SJCRH30 (cell line): ENCODE results near the gene ACTA1. TPM values are rescaled to one million over a fixed set of nuclear protein-coding genes. Genes with fewer than 3 reads are reported as not detected.
"Not testable (repeated sequence)": the region's sequence is repeated elsewhere in the genome, so short reads cannot be mapped to it uniquely, and the experiment has no call there.

ENCODE experiments used
- DNase-seq, 2 experiments: peaks; one replicate each; pipeline ENCODE4 v3.0.0-alpha.2; 2015 to 2020
- H3K27ac ChIP-seq: fragments of 250-450 bp; sonication (Bioruptor Pico); 2 replicates; pipeline ENCODE4 v1.5.1; 2020; ENCODE audit warnings: mild to moderate bottlenecking, moderate library complexity
- H3K27me3 ChIP-seq: fragments of 250-450 bp; sonication (Bioruptor Pico); 2 replicates; pipeline ENCODE4 v1.5.1; 2020; ENCODE audit warnings: mild to moderate bottlenecking, moderate library complexity
- H3K36me3 ChIP-seq: fragments of 250-450 bp; sonication (Bioruptor Pico); 2 replicates; pipeline ENCODE4 v1.5.1; 2020; ENCODE audit warnings: mild to moderate bottlenecking, moderate library complexity
- H3K4me1 ChIP-seq: fragments of 250-450 bp; sonication (Bioruptor Pico); 2 replicates; pipeline ENCODE4 v1.5.1; 2020; ENCODE audit warnings: mild to moderate bottlenecking, moderate library complexity
- H3K4me3 ChIP-seq: fragments of 250-450 bp; sonication (Bioruptor Pico); 2 replicates; pipeline ENCODE4 v1.5.1; 2020; ENCODE audit warnings: mild to moderate bottlenecking, moderate library complexity
- H3K9me3 ChIP-seq: fragments of 250-450 bp; sonication (Bioruptor Pico); replicated peaks from 2 replicates; pipeline ENCODE4 v1.5.1; 2020; ENCODE audit warnings: mild to moderate bottlenecking, moderate library complexity
- total RNA-seq: library from RNA; depleted of rRNA; stranded (reverse); fragments of >200 nt; shearing (Covaris generic); gene quantifications from 2 replicates; pipeline ENCODE4 v1.2.3, GENCODE V29; 2014; rRNA removed

ACTA1 gene
- total RNA-seq = 0.15 and 0.93 TPM in 2 replicates

DNA sequence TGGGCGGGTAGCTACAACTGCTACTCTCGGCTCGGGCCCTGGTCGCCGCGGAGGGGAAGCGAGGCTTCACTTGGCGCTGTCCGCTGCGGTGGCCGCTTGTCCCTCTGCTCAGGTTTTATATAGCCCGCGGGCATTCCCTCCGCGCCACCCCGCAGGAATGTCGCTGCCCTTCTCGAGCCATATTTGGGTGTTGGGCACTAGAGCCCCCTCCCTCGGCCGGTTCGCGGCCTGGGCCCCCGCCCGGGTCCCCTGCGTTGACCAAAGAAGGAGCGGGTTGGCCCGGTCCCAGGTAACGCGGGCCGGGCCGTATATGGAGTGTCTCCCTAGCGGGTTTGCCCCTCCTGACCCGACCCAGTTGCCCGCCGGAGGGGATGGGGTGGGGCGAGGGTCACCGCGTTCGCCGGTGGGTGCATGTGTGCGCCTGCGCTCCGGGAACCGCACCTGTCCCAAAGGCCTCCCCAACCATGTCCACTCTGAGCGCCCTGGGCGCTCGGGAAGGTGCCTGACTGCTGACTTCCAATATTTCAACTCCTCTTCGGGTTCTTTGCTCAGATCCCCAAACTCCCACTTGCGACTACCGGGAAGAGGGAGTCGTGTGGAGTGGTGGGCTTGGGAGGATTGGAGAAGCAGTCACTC lies at the start of gene ACTA1:
Gene ACTA1 (minus strand): TSS at position 90 of the 636 bp plus-strand sequence. CDS start 979 bp downstream, outside the sequence.
- H3K36me3 ChIP-seq = no peaks in the 10 kb centered on the region
- DNase-seq = peak; percentile 27 to 31
- H3K27me3 ChIP-seq = no peaks in the 10 kb centered on the region
- H3K4me1 ChIP-seq = peaks cover 19% of the 10 kb centered on the region
- no peaks in the 10 kb centered on the region for H3K9me3 ChIP-seq
- H3K4me3 ChIP-seq = peak within 1 kb of the TSS; percentile 56
- peak within 1 kb of the TSS; percentile 86 for H3K27ac ChIP-seq

DNA sequence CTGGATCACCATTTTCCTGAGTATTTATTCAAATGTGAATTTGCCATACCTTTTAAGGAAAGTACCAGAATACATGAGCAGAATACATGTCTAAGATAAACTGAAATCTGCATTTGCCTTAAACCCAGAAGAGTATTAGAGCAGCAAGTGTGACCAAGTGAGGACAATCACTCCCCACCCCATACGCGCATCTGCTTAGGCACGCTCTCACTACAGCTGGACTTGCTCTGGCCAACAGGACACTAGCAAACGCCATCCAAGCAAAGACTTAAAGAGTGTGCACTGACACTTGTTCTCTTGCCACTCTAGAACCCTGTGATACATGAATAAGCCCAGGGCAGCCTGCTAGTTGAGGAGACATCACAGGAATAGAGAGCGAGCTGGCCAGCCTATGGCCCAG lies 48.6 kb upstream of the ACTA1 start:
- no peak for DNase-seq
- Histone ChIP-seq H3K9me3 (no peaks in the 10 kb centered on the region), H3K4me3 (no peak overlapping the region), H3K4me1 (no peaks in the 10 kb centered on the region), H3K27me3 (no peaks in the 10 kb centered on the region), H3K36me3 (peaks cover 40% of the 10 kb centered on the region), H3K27ac (no peak overlapping the region)

DNA sequence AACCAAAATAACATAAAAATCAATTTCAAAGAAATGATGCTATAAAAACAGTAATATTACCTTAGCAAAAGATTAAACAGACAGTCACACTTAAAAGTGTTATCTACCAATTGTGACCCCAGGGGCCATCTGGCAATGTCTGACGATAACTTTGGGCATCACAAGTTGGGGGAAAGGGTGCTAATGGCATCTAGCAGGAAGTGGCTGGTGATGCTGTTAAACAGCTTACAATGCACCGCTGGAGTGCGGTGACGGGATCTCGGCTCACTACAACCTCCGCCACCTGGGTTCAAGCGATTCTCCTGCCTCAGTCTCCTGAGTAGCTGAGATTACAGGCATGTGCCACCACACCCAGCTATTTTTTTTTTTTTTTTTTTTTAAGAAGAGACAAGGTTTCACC lies 46.6 kb upstream of the ACTA1 start:
- Histone ChIP-seq H3K27me3 (no peaks in the 10 kb centered on the region), H3K9me3 (no peaks in the 10 kb centered on the region), H3K27ac (no peak overlapping the region), H3K4me1 (no peaks in the 10 kb centered on the region), H3K4me3 (no peak overlapping the region), H3K36me3 (peaks cover 38% of the 10 kb centered on the region)
- DNase-seq = no peak

DNA sequence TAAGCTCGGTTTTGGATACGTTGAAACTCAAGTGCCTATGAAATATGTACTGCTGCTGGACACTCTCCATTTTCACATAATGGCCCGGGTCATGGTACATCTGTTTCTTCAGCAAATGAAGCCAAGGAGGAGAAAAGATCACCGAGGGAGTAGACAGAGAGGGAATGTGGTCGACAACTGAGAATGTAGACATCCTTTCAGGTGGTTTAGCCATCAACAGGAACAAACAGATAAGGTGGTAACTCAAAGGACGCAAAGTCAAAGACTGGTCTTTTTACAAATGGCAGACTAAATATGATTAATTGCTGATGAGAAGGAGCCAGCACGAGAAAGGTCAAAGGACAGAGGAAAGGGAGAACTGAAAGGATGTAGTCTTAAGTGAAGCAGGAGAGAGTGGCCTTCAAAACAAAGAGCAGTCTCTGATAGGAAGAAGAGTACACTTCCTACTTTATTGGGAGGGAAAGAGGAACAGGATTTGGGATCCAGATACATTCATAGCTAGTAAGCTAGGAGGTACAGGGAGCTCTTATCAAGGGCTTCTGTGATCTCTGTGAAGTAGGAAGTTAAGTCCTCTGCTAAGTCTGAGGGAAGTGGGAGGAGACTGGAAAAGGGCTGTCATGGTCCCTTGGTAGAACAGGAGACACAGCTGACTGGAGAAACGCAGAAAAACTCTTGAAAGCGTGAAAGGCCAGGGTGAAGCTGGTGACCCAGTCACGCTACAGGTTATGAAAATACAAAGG lies 45.9 kb upstream of the ACTA1 start:
- Histone ChIP-seq H3K27me3 (no peaks in the 10 kb centered on the region), H3K4me1 (no peaks in the 10 kb centered on the region), H3K4me3 (no peak overlapping the region), H3K9me3 (no peaks in the 10 kb centered on the region), H3K27ac (no peak overlapping the region), H3K36me3 (peaks cover 40% of the 10 kb centered on the region)
- no peak for DNase-seq

DNA sequence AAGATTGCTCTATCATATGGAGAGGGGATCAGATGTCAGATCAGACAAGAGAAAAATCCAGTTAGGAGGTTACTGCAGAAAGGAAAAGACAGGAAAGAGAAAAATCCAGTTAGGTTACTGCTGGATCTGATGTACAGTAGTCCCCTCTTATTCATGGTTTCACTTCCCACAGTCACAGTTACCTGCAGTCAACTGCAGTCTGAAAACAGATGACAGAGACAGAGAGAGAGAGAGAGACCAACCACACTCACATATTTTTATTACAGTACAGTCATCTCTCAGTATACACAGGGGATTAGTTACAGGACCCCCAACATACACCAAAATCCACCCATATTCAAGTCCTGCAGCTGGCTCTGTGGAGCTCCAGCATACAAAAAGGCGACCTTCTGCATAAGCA lies 45.0 kb upstream of the ACTA1 start:
- peaks cover 40% of the 10 kb centered on the region for H3K36me3 ChIP-seq
- no peaks in the 10 kb centered on the region for H3K9me3 ChIP-seq
- no peak overlapping the region for H3K4me3 ChIP-seq
- H3K4me1 ChIP-seq = no peaks in the 10 kb centered on the region
- no peaks in the 10 kb centered on the region for H3K27me3 ChIP-seq
- no peak overlapping the region for H3K27ac ChIP-seq
- DNase-seq = no peak

DNA sequence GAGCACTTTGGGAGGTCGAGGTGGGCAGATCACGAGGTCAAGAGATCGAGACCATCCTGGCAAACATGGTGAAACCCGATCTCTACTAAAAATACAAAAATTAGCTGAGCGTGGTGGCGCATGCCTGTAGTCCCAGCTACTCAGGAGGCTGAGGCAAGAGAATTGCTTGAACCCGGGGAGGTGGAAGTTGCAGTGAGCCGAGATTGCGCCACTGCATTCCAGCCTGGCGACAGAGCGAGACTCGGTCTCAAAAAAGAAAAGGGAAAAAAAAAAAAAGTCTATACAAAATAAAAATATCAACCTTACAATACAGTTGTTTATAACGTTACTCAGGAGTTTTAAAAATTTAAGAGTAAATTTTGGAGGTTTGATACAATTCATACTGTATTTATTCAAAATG lies 42.0 kb upstream of the ACTA1 start:
- DNase-seq, H3K27ac ChIP-seq, H3K27me3 ChIP-seq, H3K9me3 ChIP-seq, H3K4me1 ChIP-seq, H3K4me3 ChIP-seq: not testable (repeated sequence)
- peaks cover 27% of the 10 kb centered on the region for H3K36me3 ChIP-seq

DNA sequence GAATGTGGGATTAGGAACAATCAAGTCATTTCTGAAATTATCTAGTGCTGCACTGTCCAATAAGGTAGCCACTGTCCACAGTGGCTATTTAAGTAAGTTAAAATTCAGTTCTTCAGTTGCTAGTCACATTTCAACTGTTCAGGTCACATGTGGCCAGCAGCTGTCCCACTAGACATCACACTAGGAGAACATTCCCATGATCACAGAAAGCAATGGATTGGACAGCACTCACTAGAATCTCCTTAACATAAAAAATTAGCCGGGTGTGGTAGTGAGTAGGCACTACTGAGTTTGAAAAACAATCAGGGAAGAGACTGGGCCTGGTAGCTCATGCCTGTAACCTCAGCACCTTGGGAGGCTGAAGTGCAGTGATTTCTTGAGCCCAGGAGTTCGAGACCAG lies 40.6 kb upstream of the ACTA1 start:
- Histone ChIP-seq H3K4me3 (no peak overlapping the region), H3K27ac (no peak overlapping the region), H3K9me3 (no peaks in the 10 kb centered on the region), H3K4me1 (no peaks in the 10 kb centered on the region), H3K36me3 (peaks cover 34% of the 10 kb centered on the region), H3K27me3 (no peaks in the 10 kb centered on the region)
- no peak for DNase-seq

DNA sequence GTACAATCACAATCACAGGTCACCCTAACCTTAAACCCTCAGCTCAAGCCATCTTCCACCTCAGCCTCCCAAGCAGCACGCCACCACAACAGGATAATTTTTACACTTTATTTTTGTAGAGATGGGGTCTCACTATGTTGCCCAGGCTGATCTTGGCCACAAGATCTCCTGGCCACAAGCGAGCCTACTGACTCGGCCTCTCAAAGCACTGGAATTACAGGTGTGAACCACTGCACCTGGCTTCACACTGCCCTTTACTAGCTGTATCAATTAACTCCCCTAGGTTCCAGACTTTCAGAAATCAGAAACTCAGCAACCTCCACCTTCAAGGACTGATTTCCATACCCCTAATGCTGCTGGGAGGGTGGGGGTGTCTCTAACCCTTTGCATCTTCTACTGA lies 37.3 kb upstream of the ACTA1 start:
- DNase-seq = no peak
- peaks cover 41% of the 10 kb centered on the region for H3K36me3 ChIP-seq
- no peak overlapping the region for H3K4me3 ChIP-seq
- no peaks in the 10 kb centered on the region for H3K4me1 ChIP-seq
- no peak overlapping the region for H3K27ac ChIP-seq
- no peaks in the 10 kb centered on the region for H3K27me3 ChIP-seq
- H3K9me3 ChIP-seq = no peaks in the 10 kb centered on the region

DNA sequence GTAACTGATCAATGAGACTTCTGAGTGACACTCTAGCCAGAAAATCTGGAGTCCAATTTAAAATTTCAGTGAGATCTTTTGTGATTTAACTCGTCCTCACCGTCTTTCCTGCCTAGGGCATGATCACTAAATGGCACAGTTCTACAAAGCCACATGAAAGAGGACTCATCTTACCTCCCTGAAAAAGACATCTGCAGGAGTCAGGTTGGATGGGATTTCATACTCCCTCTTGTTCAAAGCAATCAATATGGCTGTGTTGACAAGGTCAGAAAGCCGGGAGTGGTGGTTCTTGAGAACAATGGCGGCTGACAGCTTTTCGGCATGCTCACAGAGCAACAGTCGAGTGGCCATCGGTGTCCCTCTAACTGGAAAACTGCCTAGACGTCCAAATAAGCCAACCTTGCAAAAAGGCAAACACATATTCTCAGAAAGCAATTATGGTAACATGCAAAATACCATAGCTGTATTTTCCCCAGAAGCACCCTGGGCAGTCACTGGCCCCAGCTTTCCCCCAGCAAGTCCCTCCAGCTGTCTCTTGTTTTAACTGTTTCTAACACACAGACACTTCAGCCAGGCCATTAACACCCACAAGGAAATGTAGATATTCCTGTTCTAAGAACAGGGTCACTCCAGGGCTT lies 36.6 kb upstream of the ACTA1 start:
- peaks cover 42% of the 10 kb centered on the region for H3K36me3 ChIP-seq
- no peak for DNase-seq
- no peak overlapping the region for H3K4me3 ChIP-seq
- no peaks in the 10 kb centered on the region for H3K27me3 ChIP-seq
- no peaks in the 10 kb centered on the region for H3K9me3 ChIP-seq
- H3K4me1 ChIP-seq = no peaks in the 10 kb centered on the region
- no peak overlapping the region for H3K27ac ChIP-seq

DNA sequence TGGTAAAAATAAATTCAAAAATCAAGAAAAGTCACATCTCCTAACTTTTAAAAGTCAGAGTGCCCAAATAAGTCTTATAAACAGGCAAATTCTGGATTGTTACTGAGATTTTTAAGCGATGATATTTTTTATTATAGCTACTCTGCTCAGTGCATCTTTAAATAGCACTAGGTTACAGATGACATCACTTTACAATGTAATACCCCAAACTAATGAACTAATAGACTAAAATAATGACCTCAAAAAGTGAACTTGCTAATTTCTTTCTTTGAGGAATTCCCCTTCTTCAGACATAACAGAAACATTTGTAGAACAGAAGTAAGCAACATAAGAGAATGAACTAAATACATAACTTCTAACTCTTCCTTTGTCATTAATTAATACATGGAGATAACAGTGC lies 33.0 kb upstream of the ACTA1 start:
- H3K4me3 ChIP-seq = no peak overlapping the region
- no peak for DNase-seq
- no peaks in the 10 kb centered on the region for H3K27me3 ChIP-seq
- no peaks in the 10 kb centered on the region for H3K4me1 ChIP-seq
- no peak overlapping the region for H3K27ac ChIP-seq
- peaks cover 57% of the 10 kb centered on the region for H3K36me3 ChIP-seq
- H3K9me3 ChIP-seq = no peaks in the 10 kb centered on the region

DNA sequence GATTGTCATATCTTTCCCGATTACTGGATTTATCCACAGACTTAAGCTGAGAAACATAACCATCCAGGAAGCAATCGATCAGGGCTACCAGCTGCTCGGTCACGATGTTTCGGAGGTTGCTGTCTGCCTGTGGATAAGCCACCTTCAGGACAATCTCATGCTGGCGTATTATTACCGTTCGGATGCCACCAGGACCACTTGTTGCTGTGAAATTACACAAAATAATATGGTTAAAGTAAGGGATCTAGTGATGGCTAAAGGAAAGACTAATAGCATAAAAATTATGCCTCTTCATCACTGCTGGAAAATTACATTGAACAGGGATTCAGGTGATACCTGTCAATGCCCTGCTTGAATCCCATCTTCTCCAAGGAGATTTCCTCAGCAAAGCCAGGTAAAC lies 30.8 kb upstream of the ACTA1 start:
- H3K36me3 ChIP-seq = peaks cover 67% of the 10 kb centered on the region
- H3K9me3 ChIP-seq = no peaks in the 10 kb centered on the region
- no peaks in the 10 kb centered on the region for H3K4me1 ChIP-seq
- no peak overlapping the region for H3K4me3 ChIP-seq
- H3K27ac ChIP-seq = no peak overlapping the region
- no peak for DNase-seq
- no peaks in the 10 kb centered on the region for H3K27me3 ChIP-seq

DNA sequence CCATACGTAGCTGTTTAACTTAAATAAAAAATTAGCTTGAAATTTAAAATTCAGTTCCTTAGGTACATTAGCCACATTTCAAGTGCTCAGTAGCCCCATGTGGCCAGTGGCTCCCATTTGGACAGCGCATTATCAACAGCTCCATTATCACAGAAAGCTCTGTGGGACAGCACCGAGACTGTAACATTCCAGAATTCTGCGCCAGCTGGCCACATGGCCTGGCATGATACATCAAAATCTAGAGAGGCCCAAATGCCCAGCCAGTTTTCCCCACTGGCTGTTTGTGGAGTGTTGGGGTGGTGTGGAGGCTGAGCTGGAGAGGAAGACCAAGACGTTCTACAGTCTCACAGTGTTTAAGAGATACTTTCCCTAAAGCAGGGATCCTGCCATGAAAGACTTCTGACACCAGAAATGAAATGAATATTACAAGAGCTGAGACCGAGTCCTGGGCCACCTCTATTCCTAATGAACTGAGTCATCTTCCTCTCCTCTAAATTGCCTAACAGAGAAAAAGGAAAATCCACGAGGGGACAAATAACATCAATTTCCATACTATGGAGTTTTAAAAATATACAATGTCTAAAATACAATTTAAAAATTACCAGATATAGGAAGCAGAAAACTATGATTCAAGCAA lies 27.3 kb upstream of the ACTA1 start:
- Histone ChIP-seq H3K4me1 (peaks cover 2% of the 10 kb centered on the region; the same call in 1 of the 2 replicates), H3K36me3 (peaks cover 69% of the 10 kb centered on the region), H3K27me3 (no peaks in the 10 kb centered on the region), H3K27ac (no peak overlapping the region), H3K9me3 (no peaks in the 10 kb centered on the region), H3K4me3 (no peak overlapping the region)
- DNase-seq = no peak

DNA sequence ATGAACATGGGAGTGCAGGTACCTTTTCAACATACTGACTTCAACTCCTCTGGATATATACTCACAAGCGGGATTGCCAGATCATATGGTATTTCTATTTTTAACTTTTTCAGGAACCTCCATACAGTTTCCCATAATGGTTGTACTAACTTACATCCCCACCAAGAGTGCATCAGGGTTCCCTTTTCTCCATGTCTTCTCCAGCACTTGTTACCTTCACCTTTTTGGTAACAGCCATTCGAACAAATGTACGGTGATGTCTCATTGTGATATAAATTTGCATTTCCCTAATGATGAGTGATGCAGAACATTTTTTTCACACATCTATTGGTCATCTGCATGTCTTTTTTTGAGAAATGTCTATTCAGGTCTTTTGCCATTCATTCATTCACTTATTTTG lies 25.9 kb upstream of the ACTA1 start:
- Histone ChIP-seq H3K4me1 (peaks cover 7% of the 10 kb centered on the region; the same call in 1 of the 2 replicates), H3K27me3 (no peaks in the 10 kb centered on the region), H3K9me3 (no peaks in the 10 kb centered on the region), H3K4me3 (no peak overlapping the region), H3K27ac (no peak overlapping the region), H3K36me3 (peaks cover 69% of the 10 kb centered on the region)
- DNase-seq = no peak

DNA sequence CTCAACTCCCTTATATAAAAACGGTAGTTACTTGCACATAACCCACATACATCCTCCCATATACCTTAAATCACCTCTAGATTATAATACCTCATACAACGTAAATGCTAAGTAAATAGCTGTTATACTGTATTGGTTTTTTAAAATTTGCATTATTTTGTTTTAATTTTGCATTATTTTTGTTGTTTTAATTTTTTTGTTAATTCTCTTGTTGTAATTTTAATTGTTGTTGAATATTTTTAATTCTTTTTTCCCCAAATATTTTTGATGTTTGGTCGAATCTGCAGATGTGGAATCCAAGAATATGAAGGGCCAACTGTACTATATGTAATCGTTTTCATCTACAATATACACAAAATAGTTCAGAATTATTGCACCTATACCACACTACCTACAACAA lies 23.5 kb upstream of the ACTA1 start:
- no peak for DNase-seq
- peaks cover 51% of the 10 kb centered on the region for H3K36me3 ChIP-seq
- H3K4me1 ChIP-seq = peaks cover 7% of the 10 kb centered on the region; the same call in 1 of the 2 replicates
- no peaks in the 10 kb centered on the region for H3K9me3 ChIP-seq
- no peak overlapping the region for H3K27ac ChIP-seq
- no peak overlapping the region for H3K4me3 ChIP-seq
- H3K27me3 ChIP-seq = no peaks in the 10 kb centered on the region

DNA sequence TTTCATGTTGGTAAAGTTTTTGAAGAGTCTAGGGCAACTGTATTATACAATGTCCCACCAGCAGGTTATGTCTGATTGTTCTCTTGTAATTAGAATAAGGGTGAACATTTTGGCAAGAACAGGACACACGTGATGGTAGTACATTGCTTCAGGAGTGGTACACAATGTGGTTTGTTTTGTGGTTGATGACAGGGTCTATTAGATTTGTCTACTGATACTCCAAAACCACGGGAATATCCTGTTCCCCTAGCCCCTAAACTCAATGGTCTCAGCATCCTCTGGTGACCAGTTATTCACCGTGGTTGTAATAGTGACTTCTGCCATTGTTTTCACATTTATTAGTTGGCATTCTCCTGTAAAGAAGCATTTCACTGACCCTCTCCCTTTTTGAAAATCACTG lies 22.1 kb upstream of the ACTA1 start:
- H3K36me3 ChIP-seq = peaks cover 40% of the 10 kb centered on the region
- H3K27ac ChIP-seq = no peak overlapping the region
- H3K4me1 ChIP-seq = peaks cover 7% of the 10 kb centered on the region; the same call in 1 of the 2 replicates
- peak in 1 of 2 experiments; percentile 42 for DNase-seq
- H3K4me3 ChIP-seq = no peak overlapping the region
- H3K27me3 ChIP-seq = no peaks in the 10 kb centered on the region
- H3K9me3 ChIP-seq = no peaks in the 10 kb centered on the region
